Hypothalamus (tissue), 51 donors: ENCODE results near the gene STK32C.
"Not testable (repeated sequence)": the region's sequence is repeated elsewhere in the genome, so short reads cannot be mapped to it uniquely, and the experiment has no call there.

Source experiments
- DNase-seq, 51 donors: peaks; one replicate each; lab custom pipeline; 2025; lab: John Stamatoyannopoulos, UW

The STK32C gene

GRCh38 chr10:132320654-132321469 lies 13.1 kb upstream of the STK32C start:
- no peak for DNase-seq

GRCh38 chr10:132319853-132320653 lies 12.3 kb upstream of the STK32C start:
- peak in 1 of 51 donors; percentile 54 for DNase-seq

- not testable (repeated sequence) for DNase-seq
These were observed 9.7 kb upstream of the STK32C start for GRCh38 chr10:132317477-132317876.

GRCh38 chr10:132316133-132316532 lies 8.4 kb upstream of the STK32C start:
- DNase-seq, result no peak

- DNase-seq, result not testable (repeated sequence)
These were observed 7.1 kb upstream of the STK32C start for GRCh38 chr10:132314881-132315280.

GRCh38 chr10:132314336-132314735 lies 6.6 kb upstream of the STK32C start:
- no peak for DNase-seq

GRCh38 chr10:132313865-132314264 lies 6.1 kb upstream of the STK32C start:
- no peak for DNase-seq

- DNase-seq, result no peak
These were observed 5.6 kb upstream of the STK32C start for GRCh38 chr10:132313305-132313704.

- no peak for DNase-seq
These were observed 3.7 kb upstream of the STK32C start for GRCh38 chr10:132311338-132311939.

GRCh38 chr10:132310701-132311337 lies 3.1 kb upstream of the STK32C start:
- no peak for DNase-seq

GRCh38 chr10:132309879-132310591 lies 2.3 kb upstream of the STK32C start:
- DNase-seq, result no peak

- no peak for DNase-seq
These were observed 1.7 kb upstream of the STK32C start for GRCh38 chr10:132309471-132309865.

GRCh38 chr10:132308587-132309470 lies 1.1 kb upstream of the STK32C start:
- DNase-seq, result no peak

- DNase-seq, result peak in 9 of 51 donors; percentile 26 to 45 (median 34)
These were observed 642 bp downstream of the STK32C start for GRCh38 chr10:132306864-132307751.

- no peak for DNase-seq
These were observed 1.4 kb downstream of the STK32C start for GRCh38 chr10:132306343-132306685.

GRCh38 chr10:132305654-132306342 lies 2.0 kb downstream of the STK32C start:
- DNase-seq, result no peak

- DNase-seq, result no peak
These were observed 2.8 kb downstream of the STK32C start for GRCh38 chr10:132304756-132305509.
